Activated CD4-positive, alpha-beta T cell treated with anti-CD3 and anti-CD28 coated beads for 48 hours (primary cell): ENCODE measurements around the gene TNFRSF12A.

Source experiments
- DNase-seq: peaks from one replicate; pipeline ENCODE4 v3.0.0-alpha.2; 2020

TNFRSF12A gene

DNA sequence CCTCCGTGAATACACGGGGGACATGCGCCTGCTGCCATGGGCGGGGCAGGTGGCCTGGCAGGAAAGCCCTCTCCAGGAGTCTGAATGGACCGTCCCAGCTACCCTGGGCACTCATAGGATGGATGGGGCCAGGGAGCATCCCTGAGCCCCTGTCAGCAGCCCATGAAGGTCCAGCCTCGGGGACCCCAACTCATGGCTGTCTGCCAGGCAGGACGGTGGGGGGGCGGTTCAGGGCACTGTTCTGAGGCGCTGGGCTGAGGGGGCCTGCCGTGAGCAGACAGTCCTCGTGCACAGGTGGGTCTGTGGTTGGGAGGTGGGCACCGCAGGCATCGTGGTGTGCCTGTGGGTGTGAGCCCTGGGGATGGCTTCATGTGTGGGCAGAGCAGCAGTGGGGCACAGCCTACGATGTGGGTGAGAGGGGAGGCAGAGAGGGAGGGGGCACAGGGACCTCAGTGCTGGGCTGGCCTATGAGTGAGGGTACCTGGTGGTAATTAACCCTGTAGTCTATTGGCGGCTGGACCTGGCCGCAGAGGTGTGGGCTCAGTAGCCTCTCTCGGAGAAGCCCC, 33.5 kb upstream of the TNFRSF12A start:
- no peak for DNase-seq

DNA sequence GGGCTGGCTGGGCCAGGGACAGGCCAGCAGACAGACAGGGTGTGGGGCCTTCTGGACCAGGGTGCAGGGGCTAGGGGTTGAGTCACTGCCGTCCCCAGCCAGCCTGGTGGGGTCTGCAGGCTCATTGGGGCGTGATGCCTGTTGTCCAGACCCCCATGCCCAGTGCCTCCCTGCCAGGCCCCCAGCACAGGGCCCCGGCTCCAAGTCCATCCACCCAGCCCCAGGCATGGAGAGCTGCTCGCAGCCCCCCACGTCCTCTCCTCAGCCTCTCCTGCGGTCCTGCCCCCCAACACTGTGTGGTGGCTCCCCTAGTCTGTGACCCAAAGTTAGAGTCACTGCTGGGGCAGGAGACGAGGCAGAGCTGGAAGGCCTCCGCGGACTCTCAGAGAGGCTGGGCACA, 32.9 kb upstream of the TNFRSF12A start:
- no peak for DNase-seq

DNA sequence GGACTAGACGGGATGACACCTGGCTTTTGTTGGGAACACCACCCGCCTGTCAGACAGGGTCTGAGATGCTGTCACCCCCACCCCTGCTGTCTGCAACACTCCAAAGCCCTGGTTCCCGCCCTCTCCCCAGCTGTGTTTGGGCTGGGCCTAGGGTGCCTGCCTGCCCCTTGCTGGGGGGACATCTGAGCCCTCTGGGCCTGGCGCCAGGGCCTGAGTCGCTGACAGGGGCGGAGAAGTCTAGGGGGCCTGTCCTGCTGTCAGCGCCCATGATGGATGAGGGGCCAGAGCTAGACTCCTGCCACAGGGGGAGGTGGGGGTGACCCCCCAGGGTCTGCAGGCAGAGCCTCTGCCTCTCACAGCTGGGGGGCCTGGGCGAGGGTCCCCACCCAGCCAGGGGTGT, 32.3 kb upstream of the TNFRSF12A start:
- DNase-seq, result no peak

DNA sequence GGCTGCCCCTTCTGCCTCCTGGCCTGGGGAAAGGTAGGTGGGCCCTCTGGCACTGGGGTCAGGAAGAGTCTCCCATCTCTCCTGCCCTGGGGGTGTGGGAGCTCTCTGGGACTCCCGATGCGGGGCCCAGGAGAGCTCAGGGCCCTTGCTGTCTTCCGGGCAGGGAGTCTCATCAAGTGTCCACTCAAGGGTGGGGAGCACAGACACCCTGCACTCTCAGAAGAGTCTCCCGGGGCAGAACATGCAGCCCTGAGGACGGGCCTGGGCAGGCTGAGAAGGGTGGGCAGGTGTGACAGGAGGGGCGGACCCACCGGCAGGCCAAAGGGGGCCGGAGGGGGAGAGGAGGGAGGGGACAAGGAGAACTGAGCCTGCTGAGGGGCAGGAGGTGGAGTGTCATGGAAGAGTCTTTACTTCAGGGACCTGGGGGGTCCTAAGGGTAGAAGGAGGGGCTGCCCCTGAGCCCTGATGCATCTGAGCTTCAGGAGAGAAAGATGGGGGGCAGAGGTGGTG, 31.5 kb upstream of the TNFRSF12A start:
- no peak for DNase-seq

DNA sequence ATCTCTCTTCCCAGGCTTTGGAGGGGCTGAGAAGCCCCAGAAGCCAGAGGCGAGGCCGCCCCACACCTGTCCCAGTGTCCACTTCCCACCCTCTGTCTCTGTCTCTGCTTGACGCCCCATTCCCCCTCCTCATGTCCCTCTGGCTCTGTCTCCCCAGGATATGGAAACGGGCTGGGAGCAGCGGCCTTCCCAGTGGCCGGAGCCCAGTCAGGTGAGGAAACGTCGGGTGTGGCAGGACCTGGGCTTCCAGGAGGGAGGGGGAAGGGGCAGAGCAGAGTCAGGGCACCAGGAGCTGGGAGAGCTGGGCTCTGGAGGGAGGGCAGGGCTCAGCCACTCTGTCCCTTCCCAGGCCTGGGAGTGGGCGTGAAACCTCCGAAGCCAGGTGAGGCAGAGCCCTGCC, 29.3 kb upstream of the TNFRSF12A start:
- no peak for DNase-seq

DNA sequence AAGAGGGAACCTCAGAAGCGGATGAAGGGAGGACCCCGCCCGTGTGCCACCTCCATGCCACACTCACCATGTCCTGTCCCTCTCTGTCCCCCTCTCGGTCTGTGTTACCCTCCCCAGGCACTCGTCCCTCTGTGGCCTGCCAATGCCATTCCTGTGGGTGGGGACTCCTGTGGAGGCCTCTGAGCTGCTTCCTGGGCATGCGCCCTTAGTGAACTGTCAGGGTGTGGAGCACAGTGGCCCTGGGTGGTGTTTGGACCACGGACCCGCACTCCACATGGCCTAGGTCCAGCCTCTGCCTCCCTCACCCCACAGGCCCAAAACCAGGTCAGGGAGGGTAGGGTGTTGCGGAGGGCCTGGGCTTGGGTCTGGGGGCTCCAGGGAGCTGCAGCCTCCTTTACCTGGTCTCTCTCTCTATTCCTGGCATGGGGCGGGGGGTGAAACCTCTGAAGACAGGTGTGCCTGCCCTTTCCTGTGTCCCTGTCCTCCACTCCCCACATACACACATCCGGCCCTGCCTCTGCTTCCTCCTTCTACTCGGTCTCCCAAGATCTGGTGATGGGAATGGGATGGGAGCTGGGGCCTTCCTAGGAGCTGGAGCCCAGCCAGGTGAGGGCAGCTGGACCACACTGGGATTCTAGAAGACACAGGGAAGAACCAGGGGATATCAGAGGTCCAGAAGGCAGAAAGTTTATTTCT, 28.5 kb upstream of the TNFRSF12A start:
- DNase-seq, result no peak

DNA sequence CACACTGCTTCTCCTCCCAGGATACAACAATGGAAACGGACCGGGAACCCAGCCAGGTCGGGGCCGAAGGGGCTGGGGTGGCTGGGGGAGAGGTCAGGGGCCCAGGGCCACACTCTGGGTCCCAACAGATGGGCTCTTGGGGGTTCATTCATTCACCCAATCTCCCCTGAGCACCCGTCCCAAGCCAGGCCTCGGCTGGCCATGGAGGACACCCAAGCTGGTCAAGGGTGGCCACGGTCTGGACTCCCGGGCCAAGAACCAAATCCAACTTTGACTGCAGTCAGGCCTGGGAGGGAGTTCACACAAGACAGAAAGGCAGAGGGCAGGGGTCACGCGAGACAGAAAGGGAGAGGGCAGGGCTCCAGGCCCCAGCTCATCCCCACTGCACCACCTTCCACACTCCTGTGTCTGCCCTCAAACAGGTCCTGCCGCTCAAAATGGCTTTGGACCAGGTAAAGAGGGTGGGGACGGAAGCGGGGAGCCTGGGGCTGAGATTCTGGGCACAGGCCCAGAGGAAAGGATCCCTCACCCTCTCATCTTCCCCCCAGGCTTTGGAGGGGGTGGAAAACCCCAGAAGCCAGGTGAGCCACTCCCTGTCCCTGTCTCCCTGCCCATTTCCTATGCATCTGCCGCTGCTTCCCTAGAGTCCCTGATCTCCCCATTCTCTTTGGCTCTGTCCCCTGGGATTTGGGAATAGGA, 27.6 kb upstream of the TNFRSF12A start:
- no peak for DNase-seq

DNA sequence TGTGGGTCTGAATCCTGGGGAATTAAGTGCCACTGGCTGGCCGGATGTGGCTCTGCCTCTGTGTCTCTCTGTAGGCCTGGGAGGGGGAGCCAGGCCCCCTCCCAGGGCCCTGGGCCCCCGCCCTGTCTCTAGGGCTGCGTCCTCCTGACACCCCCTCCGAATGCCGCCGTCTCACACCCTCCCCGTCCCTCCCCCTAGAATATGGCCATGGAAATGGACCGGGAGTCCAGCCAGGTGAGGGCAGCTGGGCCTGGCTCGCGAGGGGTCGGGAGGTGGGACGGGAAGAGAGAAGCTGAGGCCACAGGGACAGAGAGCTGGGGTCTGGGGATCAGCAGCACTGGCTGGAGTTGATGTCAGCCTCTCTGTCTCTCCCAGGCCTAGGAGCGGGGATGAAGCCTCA, 23.9 kb upstream of the TNFRSF12A start:
- DNase-seq, result no peak

DNA sequence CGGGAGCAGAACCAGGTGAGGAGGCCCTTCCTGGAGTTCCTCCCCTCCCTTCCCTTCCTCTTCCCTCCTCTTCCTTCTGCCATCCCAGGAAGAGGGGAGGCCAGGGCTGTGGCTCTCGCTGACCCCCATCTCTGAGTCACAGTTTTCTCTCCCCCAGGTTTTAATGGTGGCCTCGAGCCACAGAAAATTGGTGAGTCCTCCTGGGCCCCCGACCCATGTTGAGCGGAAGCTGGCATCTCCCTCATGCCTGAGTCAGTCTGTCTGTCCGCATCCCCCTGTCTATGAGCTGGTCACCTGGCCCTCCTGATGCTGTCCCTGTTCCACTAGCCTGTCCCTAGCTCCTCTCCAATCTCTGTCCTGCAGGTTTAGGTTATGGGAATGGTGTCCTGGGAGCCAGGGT, 20.2 kb upstream of the TNFRSF12A start:
- DNase-seq, result no peak

DNA sequence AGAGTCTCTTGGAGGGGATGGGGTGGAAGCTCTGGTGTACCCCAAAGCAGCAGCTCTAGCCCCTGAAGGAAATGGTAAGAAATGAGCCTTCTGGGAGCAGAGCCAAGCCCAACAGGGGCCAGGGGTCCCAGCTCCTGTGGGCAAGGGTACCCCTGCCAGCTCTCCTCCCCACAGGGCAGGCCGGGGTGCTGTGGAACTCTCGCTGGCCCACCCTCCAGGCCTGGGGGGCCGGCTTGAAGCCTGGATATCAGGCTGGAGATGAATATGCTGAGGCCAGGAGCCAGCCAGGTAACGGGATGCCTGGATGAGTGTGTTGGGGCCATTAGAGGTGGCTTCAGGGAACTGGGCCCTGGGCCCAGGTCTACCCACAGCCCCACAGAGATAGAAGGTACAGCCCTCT, 19.6 kb upstream of the TNFRSF12A start:
- no peak for DNase-seq

DNA sequence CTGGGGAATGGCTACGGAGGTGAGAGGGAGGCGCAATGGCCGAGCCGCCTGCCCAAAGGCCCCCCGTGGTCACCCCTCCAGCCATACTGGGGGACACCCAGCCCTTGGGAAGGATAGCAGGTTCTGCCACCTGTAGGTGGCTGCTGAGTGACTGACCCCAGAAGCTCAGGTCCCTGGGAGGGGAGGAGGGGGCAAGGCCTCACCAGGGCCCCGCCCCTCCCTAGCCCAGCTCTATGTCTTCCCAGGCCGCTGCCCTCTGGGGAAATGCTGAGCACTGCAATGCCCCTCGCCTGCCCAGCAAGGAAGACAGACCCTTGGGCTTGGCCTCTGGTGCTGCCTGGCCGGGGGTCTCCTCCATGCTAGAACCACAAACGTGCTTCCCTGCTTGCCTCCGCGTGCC, 18.9 kb upstream of the TNFRSF12A start:
- DNase-seq, result no peak

DNA sequence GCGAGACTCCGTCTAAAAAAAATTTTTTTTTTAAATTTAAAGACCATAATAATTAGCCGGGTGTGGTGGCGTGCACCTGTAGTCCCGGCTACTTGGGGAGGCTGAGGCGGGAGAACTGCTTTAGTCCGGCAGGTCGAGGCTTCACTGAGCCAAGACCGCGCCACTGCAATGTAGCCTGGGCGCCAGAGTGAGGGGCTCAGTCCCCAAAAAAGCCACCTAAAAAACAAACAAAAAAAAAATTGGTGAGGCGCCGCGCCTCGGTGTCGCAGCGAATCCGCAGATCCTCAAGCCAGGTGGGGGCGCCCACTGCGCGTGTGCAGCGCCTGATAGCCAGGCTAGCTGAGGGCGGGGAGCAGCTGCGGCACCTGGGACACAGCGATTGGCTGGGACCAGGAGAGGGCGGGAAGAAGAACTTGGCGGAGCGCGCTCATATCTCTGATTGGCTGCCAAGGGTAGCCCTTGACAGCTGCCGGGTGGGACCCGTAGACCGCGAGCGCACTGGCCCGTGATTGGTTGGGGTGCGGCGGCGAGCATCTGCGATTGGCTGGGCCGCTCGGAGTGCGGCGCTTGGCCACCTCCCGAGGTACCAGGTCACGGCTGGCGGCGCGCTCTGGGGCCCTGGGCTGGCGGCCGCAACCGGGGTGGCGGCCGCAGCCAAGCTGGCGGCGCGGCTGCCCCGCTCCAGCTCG, 16.4 kb upstream of the TNFRSF12A start:
- DNase-seq, result peak; percentile 98

DNA sequence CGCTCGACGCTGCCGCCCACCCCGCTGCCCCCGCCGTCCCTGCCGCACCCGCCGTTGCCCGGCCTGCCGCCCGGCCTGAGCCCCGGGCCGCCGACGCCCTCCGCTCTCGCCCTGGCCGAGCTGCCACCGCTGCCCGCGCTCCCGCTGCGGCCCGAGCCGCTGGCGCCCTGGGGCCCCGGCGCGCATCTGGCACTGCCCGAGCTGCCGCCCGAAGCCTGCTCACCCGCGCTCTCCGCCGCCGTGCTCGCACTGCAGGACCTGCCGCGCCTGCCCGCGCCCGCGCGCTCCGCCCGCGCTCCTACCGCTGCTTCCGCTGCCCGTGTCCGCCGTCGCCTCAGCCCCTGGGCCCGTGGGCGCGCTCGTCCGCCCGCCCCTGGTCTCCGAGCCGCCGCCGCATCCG, 15.8 kb upstream of the TNFRSF12A start:
- DNase-seq, result peak; percentile 27

DNA sequence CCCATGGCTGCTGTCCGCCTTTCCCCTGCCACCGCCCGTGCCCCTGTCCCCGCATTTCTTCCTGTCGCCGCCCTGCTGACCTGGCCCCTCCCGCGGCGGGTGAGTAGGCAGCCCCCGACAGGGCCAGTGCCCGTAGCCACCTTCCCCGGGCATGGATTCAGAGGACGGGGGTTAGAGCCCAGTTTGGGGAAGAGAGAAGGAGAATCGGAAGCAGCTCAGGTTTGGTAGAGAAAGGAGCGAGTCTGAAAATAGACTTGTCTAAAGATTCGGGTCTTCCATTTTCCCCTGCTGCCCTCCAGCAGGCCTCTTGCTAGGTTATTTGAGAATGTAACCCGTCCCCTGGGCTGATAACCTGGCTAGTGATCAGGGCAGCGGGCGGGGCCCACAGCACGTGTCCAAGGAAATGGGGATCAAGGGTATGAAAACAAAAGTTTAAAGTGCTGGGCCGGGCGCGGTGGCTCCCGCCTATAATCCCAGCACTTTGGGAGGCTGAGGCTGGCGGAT, 15.3 kb upstream of the TNFRSF12A start:
- no peak for DNase-seq

DNA sequence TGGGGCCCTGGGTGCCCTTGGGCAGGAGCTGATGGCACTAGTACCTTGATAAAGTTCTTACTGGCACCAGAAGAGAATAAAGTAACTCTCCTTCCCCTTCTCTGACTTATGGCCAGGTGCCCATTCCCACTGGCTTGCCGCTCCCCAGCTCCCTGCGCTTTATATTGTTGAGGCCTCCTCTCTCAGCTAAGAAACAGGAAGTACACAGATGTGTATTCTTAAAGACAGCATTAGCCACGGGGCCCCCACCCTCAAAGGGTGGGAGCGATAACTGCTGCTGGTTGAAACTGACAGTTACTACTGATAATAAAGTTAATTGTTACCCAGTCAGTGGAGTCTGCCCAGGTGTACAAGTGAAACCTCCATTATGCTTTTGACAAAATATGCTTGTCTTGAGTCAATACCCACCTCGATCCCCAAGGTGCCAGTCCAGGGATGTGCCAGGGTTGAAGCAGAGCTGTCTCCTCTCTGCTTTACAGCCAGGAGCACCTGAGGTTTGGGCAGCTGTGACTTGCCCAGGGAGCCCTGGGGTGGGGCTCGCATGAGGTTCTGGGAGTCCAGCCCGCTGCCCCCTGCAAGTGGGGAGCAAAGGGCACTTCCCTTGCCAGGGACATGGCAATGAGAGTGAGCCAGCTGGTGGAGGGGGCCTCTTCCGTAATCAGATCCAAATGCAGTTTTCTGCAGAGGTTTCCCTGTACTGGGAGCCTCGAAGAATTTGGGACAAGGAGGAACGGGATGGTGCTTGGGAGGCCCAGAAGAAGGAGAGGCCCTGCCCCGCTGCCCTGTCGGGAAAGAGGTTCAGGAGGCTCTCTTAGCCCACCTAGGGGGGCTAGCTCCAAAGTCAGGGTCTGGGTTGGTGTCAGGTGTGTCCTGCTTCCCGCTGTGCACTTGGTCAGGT, 12.9 kb upstream of the TNFRSF12A start:
- no peak for DNase-seq

DNA sequence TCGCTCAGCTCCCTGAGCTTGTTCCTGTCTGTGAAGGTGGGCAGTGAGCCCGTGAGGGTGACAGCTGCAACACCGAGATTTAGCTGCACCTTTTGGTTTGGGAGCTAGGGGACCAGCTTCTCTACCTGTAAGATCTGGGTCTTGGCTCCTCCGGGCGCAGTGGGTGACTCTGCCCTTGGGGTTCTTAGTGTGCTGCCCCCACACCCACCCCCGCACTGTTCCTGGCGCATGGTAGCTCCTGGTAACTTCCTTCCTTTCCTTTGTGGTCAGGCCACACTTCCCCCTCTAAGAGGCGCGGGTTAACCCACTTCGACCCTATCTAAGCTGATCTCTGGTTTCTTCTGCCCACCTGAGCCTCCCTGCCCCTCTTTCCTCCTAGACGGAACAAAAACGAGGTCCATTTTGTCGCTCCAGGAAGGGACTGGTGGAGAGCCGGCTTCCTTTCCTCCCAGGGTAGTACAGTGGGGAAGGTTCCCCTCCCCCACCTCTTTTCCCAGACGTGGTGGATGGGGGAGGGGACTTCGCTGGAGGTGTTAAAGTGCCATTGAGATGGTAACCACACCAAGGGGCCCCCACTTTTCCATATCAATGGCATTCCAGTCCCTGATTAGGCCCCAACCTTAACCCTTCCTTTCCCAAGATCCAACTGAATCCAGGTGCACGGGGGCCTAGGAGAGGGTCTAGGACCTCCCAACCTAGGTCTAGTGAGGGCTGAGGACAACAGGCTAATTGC, 12.0 kb upstream of the TNFRSF12A start:
- DNase-seq, result no peak

DNA sequence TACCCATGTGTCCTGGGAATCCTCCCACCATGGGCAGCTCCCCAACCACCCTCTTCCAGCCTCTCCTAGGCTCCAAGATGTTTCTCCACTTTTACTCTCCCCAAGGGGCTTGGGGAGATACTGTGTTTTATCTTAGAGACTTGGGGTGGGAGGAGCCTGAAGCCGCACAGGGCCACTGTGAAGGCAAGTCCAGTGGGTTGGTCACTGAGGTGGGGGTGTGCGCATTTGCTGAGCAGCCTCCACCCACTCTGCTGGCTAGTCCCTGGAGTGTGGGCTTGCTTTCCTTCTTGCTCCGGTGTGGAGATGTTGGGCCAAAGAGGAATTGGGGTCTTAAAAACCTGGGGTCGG, 11.5 kb upstream of the TNFRSF12A start:
- no peak for DNase-seq

DNA sequence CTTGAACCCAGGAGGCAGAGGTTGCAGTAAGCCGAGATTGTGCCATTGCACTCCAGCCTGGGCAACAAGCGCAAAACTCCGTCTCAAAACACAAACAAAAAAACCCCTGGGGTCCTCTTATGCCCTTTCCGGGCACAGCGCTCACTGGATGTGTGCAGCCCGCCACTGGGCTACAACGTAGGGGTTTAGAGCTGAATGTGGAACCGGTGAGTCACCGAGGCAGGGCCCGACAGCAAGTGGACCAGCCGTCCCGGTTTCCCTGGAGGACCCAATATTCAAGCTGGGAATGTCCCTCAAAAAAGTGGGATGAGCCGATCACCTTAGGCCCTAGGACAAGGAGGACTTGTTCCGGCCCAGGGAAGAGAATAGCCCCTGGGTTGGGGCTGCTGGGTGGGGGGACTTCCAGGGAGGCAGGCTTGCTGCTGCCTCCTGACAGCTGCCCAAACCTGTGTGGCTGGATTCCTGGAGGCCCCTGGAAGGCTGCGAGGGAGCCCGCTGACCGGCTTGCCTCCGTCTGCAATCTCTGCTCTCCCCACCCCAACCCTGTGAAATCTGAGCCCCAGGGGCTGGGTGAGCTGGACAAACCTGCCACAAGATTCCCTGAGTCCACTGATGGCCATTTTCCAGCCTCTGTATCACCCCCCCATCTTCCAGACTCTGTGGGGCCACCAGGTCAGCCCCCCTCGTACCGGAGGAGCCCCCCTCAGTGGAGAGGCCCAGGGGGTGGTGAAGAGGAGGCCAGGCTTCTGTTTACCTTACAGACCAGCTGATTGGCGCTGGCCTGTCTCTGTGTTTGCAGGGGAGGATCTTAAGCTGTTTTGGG, 10.4 kb upstream of the TNFRSF12A start:
- no peak for DNase-seq

DNA sequence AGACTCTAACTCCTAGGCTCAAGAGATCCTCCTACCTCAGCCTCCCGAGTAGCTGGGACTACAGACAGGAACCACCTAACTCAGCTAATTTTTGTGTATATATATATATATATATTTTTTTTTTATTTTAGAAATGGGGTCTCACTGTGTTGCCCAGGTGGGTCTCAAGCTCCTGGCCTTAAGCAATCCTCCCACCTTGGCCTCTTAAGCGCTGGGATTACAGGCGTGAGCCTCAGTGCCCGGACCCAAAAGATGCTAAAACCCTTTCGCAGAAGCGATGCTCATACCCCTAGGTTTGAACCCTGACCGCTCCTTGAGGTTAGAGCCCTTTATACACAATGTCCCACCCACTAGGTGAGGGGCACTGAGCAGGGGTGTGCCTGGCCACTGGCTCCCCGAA, 9.7 kb upstream of the TNFRSF12A start:
- DNase-seq, result no peak

DNA sequence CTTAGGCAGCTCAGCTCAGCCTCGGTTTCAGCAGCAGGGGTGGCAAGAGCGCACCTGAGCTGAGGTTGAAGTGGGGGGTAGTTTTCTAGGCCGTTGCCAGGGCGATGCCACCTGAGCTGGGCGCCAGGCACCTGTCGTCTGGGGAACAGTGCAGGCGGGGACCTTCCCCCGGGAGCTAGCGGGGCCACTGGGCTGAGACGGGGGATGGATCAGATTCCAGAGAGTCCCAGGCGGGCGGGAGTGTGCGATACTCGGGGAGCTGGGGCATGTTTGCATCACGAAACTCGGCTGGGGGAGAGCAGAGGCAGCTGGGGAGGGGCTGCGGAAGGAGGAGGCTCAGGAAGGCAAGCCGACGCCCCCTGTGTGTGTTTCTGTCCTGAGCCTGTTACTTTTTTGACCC, 7.9 kb upstream of the TNFRSF12A start:
- no peak for DNase-seq
